ENCODE measurements around the gene C17orf100. TPM values are rescaled to one million over a fixed set of nuclear protein-coding genes. Genes with fewer than 3 reads are reported as not detected.
"Not testable (repeated sequence)": the region's sequence is repeated elsewhere in the genome, so short reads cannot be mapped to it uniquely, and the experiment has no call there.

C17orf100 gene
- total RNA-seq, 1 experiment from 2014 or later: 3.1 TPM

DNA sequence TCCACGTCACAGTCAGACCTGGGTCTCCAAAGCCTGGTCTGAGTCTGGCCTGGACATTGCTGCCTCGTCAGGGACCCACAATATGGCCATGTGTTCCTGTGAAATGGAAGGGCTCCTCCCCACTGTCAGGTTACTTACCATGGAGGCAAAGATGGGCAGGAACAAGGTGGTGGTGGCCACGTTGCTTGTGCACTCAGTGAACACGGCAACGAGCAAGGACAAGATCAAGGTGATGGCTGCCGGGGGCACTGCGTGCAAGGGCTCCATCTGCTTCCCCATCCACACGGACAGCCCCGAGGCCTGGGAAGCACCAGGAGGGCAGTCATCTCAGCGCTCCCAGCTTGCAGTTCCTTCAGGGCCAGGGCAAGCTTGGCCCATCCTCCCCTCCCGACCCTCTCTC is 39.1 kb downstream of the C17orf100 start:
- intact Hi-C loops (cut with micrococcal nuclease; ENCODE audit: unreplicated experiment): no loop called here
- Mint-ChIP-seq H3K9me3 (ENCODE audit: low read depth, unreplicated experiment) (peaks cover 2% of the 10 kb centered on the region), H3K27me3 (ENCODE audit: unreplicated experiment) (peaks cover 50% of the 10 kb centered on the region), H3K36me3 (ENCODE audit: insufficient read depth, unreplicated experiment) (no peaks in the 10 kb centered on the region), H3K27ac (ENCODE audit: unreplicated experiment) (no peak overlapping the region), H3K4me1 (ENCODE audit: low read depth, unreplicated experiment) (no peaks in the 10 kb centered on the region), H3K4me3 (ENCODE audit: low read depth, unreplicated experiment) (no peak overlapping the region)
- CTCF ChIA-PET: no interaction called here
- TF ChIP-seq, protein P1, sequence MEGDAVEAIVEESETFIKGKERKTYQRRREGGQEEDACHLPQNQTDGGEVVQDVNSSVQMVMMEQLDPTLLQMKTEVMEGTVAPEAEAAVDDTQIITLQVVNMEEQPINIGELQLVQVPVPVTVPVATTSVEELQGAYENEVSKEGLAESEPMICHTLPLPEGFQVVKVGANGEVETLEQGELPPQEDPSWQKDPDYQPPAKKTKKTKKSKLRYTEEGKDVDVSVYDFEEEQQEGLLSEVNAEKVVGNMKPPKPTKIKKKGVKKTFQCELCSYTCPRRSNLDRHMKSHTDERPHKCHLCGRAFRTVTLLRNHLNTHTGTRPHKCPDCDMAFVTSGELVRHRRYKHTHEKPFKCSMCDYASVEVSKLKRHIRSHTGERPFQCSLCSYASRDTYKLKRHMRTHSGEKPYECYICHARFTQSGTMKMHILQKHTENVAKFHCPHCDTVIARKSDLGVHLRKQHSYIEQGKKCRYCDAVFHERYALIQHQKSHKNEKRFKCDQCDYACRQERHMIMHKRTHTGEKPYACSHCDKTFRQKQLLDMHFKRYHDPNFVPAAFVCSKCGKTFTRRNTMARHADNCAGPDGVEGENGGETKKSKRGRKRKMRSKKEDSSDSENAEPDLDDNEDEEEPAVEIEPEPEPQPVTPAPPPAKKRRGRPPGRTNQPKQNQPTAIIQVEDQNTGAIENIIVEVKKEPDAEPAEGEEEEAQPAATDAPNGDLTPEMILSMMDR (IDR thresholded peaks at IDR 0.05; ENCODE audit: unreplicated experiment): no peak
- no peak for DNase-seq
- no TSS peak for BruUV-seq (replicated peaks)

DNA sequence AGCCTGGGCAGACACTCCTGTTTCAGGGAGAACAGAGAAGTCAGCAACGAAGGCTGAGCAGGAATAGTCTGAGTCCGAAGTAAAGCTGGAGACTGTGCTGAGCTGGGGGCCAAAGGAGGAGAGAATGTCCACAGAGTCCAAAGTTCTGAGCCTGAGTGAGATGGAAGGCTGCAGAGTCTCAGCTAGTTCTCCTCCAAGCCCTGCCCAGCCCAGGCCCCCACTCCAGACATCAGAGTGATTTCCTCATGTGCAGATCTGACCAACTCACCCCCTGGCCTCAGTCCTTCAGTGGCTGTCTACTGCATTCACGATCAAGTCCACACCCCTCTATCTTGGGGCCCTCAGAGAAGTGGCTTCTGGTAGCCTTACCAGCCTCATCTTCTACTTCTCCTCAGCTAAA is 40.0 kb downstream of the C17orf100 start:
- TF ChIP-seq, protein P1 (IDR thresholded peaks at IDR 0.05; ENCODE audit: unreplicated experiment): no peak
- intact Hi-C loops (cut with micrococcal nuclease; ENCODE audit: unreplicated experiment): no loop called here
- no TSS peak for BruUV-seq (replicated peaks)
- H3K4me3 Mint-ChIP-seq (ENCODE audit: low read depth, unreplicated experiment): no peak overlapping the region
- H3K36me3 Mint-ChIP-seq (ENCODE audit: insufficient read depth, unreplicated experiment): no peaks in the 10 kb centered on the region
- DNase-seq: no peak
- no peaks in the 10 kb centered on the region for H3K4me1 Mint-ChIP-seq (ENCODE audit: low read depth, unreplicated experiment)
- CTCF ChIA-PET: interaction anchor here (0.6 kb wide), 1 partner anchor 136 kb away, joined by 7 read pairs; no protein-coding TSS in a partner anchor
- H3K27me3 Mint-ChIP-seq (ENCODE audit: unreplicated experiment): peaks cover 41% of the 10 kb centered on the region
- no peaks in the 10 kb centered on the region for H3K9me3 Mint-ChIP-seq (ENCODE audit: low read depth, unreplicated experiment)
- no peak overlapping the region for H3K27ac Mint-ChIP-seq (ENCODE audit: unreplicated experiment)

DNA sequence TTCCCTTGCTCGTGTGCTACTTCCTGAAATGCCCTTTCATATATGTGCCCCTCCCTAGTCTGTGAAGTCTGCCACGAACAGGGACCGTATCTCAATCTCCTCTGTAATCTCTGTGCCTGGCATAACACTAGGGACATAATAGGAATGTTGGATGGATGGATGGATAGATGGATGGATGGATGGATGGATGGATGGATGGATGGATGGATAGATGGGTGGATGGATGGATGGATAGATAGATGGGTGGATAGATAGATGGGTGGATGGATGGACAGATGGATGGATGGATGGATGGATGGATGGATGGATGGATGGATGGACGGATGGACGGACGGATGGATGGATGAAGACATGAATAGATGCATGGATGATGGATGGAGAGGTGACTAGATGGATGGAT is 40.4 kb downstream of the C17orf100 start:
- not testable (repeated sequence) for BruUV-seq (replicated peaks); H3K9me3 Mint-ChIP-seq (ENCODE audit: low read depth, unreplicated experiment); H3K4me3 Mint-ChIP-seq (ENCODE audit: low read depth, unreplicated experiment)

DNA sequence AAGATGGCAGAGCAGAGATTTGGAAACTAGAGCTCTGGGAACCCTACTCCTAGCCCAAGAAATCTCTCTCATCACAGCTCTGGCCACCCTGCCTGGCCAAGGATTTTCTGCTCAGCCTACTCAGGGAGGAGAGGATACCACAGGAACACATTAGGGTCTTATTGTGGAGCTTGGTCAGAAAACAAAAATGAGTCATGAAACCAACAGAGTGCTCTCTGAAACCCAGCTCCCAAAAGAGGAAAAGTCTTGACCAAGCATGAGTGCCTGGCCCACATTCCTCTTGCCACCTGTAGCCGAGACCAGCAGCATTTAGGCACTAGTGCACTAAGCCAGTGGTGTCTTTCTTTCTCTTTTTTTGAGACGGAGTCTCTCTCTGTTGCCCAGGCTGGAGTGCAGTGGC is 43.5 kb downstream of the C17orf100 start:
- no peak for DNase-seq
- intact Hi-C loops (cut with micrococcal nuclease; ENCODE audit: unreplicated experiment): no loop called here
- CTCF ChIA-PET: no interaction called here
- Mint-ChIP-seq H3K4me3 (ENCODE audit: low read depth, unreplicated experiment) (no peak overlapping the region), H3K9me3 (ENCODE audit: low read depth, unreplicated experiment) (no peaks in the 10 kb centered on the region), H3K4me1 (ENCODE audit: low read depth, unreplicated experiment) (no peaks in the 10 kb centered on the region), H3K36me3 (ENCODE audit: insufficient read depth, unreplicated experiment) (no peaks in the 10 kb centered on the region), H3K27me3 (ENCODE audit: unreplicated experiment) (peaks cover 30% of the 10 kb centered on the region), H3K27ac (ENCODE audit: unreplicated experiment) (no peak overlapping the region)
- TF ChIP-seq, protein P1 (IDR thresholded peaks at IDR 0.05; ENCODE audit: unreplicated experiment): no peak
- no TSS peak for BruUV-seq (replicated peaks)

More for the DNA sequence above, 40.4 kb downstream of the C17orf100 start:
- DNase-seq; H3K4me1 Mint-ChIP-seq (ENCODE audit: low read depth, unreplicated experiment); H3K36me3 Mint-ChIP-seq (ENCODE audit: insufficient read depth, unreplicated experiment); H3K27ac Mint-ChIP-seq (ENCODE audit: unreplicated experiment); intact Hi-C loops (cut with micrococcal nuclease; ENCODE audit: unreplicated experiment): not testable (repeated sequence)
- CTCF ChIA-PET: interaction anchor here (0.6 kb wide), 1 partner anchor 137 kb away, joined by 7 read pairs; no protein-coding TSS in a partner anchor
- H3K27me3 Mint-ChIP-seq (ENCODE audit: unreplicated experiment): peaks cover 37% of the 10 kb centered on the region

DNA sequence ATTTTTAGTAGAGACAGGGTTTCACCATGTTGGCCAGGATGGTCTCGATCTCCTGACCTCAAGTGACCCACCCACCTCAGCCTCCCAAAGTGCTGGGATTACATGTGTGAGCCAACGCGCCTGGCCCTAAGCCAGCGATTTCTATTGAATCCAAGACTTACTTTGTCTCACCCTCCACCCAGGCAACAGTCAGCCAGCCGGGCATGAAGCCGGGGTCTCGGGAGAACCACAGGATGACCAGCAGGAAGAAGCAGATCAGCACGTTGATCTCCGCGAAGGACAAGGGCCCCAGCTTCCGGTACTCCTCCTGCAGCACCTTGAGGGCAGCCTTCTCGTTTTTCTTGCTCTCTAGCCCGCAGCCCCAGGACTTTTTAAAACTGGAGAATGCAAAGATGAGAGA is 44.0 kb downstream of the C17orf100 start:
- BruUV-seq (replicated peaks): no TSS peak
- H3K4me1 Mint-ChIP-seq (ENCODE audit: low read depth, unreplicated experiment): no peaks in the 10 kb centered on the region
- no peaks in the 10 kb centered on the region for H3K36me3 Mint-ChIP-seq (ENCODE audit: insufficient read depth, unreplicated experiment)
- H3K27ac Mint-ChIP-seq (ENCODE audit: unreplicated experiment): no peak overlapping the region
- no peak overlapping the region for H3K4me3 Mint-ChIP-seq (ENCODE audit: low read depth, unreplicated experiment)
- TF ChIP-seq, protein P1 (IDR thresholded peaks at IDR 0.05; ENCODE audit: unreplicated experiment): no peak
- no peaks in the 10 kb centered on the region for H3K9me3 Mint-ChIP-seq (ENCODE audit: low read depth, unreplicated experiment)
- CTCF ChIA-PET: no interaction called here
- intact Hi-C loops (cut with micrococcal nuclease; ENCODE audit: unreplicated experiment): no loop called here
- peaks cover 30% of the 10 kb centered on the region for H3K27me3 Mint-ChIP-seq (ENCODE audit: unreplicated experiment)
- DNase-seq: no peak
